Endodermal cell (in vitro differentiated cells): ENCODE measurements around the gene ANKDD1B. TPM values are rescaled to one million over a fixed set of nuclear protein-coding genes. Genes with fewer than 3 reads are reported as not detected.

Experiments
- DNase-seq: peaks from one replicate; pipeline ENCODE4 v3.0.0-alpha.2; 2017
- H3K27ac ChIP-seq: 2 replicates; pipeline ENCODE4 v1.5.1; 2013; ENCODE audit warnings: mild to moderate bottlenecking, low read depth, low read length, moderate library complexity
- H3K27me3 ChIP-seq: 2 replicates; pipeline ENCODE4 v1.6.1; 2013; ENCODE audit warnings: mild to moderate bottlenecking, low read length, moderate library complexity; ENCODE audit not compliant: insufficient read depth, control insufficient read depth, poor library complexity, severe bottlenecking
- H3K36me3 ChIP-seq: 2 replicates; pipeline ENCODE4 v1.7.0; 2013; ENCODE audit warnings: mild to moderate bottlenecking, low read length, moderate library complexity; ENCODE audit not compliant: control insufficient read depth, insufficient read depth
- H3K4me1 ChIP-seq: one replicate; pipeline ENCODE4 v1.7.0; 2013; ENCODE audit warnings: low read length; ENCODE audit not compliant: control insufficient read depth, insufficient read depth
- H3K4me3 ChIP-seq: 2 replicates; pipeline ENCODE4 v1.5.1; 2013; ENCODE audit warnings: mild to moderate bottlenecking, low read length, moderate library complexity
- H3K9ac ChIP-seq: 2 replicates; pipeline ENCODE4 v1.6.1; 2013; ENCODE audit warnings: mild to moderate bottlenecking, low read length, moderate library complexity; ENCODE audit not compliant: poor library complexity, severe bottlenecking; ENCODE audit errors: extremely low read depth
- H3K9me3 ChIP-seq: 2 replicates; pipeline ENCODE4 v1.6.1; 2013; ENCODE audit warnings: mild to moderate bottlenecking, low read length, moderate library complexity; ENCODE audit not compliant: control insufficient read depth
- H3K27ac Mint-ChIP-seq: 2 replicates; pipeline ENCODE4 v1.8.0; 2020; ENCODE audit warnings: mixed read lengths
- H3K27me3 Mint-ChIP-seq: 2 replicates; pipeline ENCODE4 v1.8.0; 2021; ENCODE audit warnings: mild to moderate bottlenecking, mixed read lengths; ENCODE audit not compliant: insufficient read depth
- H3K36me3 Mint-ChIP-seq: 2 replicates; pipeline ENCODE4 v1.8.0; 2020; ENCODE audit warnings: low read depth, mixed read lengths
- H3K4me1 Mint-ChIP-seq: 2 replicates; pipeline ENCODE4 v1.8.0; 2020; ENCODE audit warnings: mixed read lengths
- H3K4me3 Mint-ChIP-seq: 2 replicates; pipeline ENCODE4 v1.8.0; 2020; ENCODE audit warnings: mild to moderate bottlenecking, moderate library complexity, mixed read lengths
- H3K9me3 Mint-ChIP-seq: 2 replicates; pipeline ENCODE4 v1.8.0; 2020; ENCODE audit warnings: mild to moderate bottlenecking, mixed read lengths
- CTCF ChIP-seq: fragments of 200-600 bp; sonication (generic); conservative IDR thresholded peaks from 2 replicates; pipeline ENCODE4 v1.5.0; 2021; ENCODE audit warnings: antibody characterized with exemption, mild to moderate bottlenecking
- WGBS, 2 experiments: methylation state at CpG; one replicate each; pipeline versions ENCODE4 v1.1.5 to v1.1.7; 2013; ENCODE audit warnings: missing lambda C conversion rate in 2 of 2, mixed read lengths in 1 of 2; ENCODE audit not compliant: insufficient coverage in 1 of 2, insufficient read length in 1 of 2; 5-methylcytosine and 5-hydroxymethylcytosine counted together
- total RNA-seq, 2 donors: library from RNA; stranded (reverse); fragmentation: NEBNext Ultra II Directional in 1 of 2; extraction: Animal tissue kit (Norgen Biotek cat#: 25700) in 1 of 2; gene quantifications; 2 replicates in 1 of 2; 3 replicates in 1 of 2; pipeline ENCODE4 v1.2.1, GENCODE V29; 2021

The ANKDD1B gene
- total RNA-seq, 2 donors from 2014 or later = 4.6 to 8.6 TPM

- no peak overlapping the region for H3K27ac ChIP-seq
- peaks cover 15% of the 10 kb centered on the region for H3K27me3 Mint-ChIP-seq
Measured at GRCh38 chr5:75623846-75624245, 12.6 kb downstream of the ANKDD1B start.

GRCh38 chr5:75626959-75627358 is 15.7 kb downstream of the ANKDD1B start:
- Mint-ChIP-seq H3K36me3 (peaks cover 9% of the 10 kb centered on the region), H3K27me3 (peaks cover 12% of the 10 kb centered on the region), H3K4me3 (no peak overlapping the region), H3K4me1 (peaks cover 18% of the 10 kb centered on the region), H3K27ac (no peak overlapping the region), H3K9me3 (no peaks in the 10 kb centered on the region)
- Histone ChIP-seq H3K4me1 (peaks cover 4% of the 10 kb centered on the region), H3K27ac (no peak overlapping the region), H3K36me3 (no peaks in the 10 kb centered on the region), H3K4me3 (no peak overlapping the region), H3K9me3 (no peaks in the 10 kb centered on the region), H3K27me3 (no peaks in the 10 kb centered on the region), H3K9ac (no peak overlapping the region)
- no peak for DNase-seq
- no peak for TF ChIP-seq CTCF

More at GRCh38 chr5:75623846-75624245, 12.6 kb downstream of the ANKDD1B start:
- Histone ChIP-seq H3K9me3 (no peaks in the 10 kb centered on the region), H3K36me3 (no peaks in the 10 kb centered on the region), H3K4me1 (no peaks in the 10 kb centered on the region), H3K9ac (no peak overlapping the region), H3K4me3 (no peak overlapping the region), H3K27me3 (no peaks in the 10 kb centered on the region)
- peaks cover 15% of the 10 kb centered on the region for H3K4me1 Mint-ChIP-seq
- no peaks in the 10 kb centered on the region for H3K9me3 Mint-ChIP-seq
- TF ChIP-seq CTCF = no peak
- no peak for DNase-seq
- H3K36me3 Mint-ChIP-seq = peaks cover 18% of the 10 kb centered on the region
- no peak overlapping the region for H3K4me3 Mint-ChIP-seq
- no peak overlapping the region for H3K27ac Mint-ChIP-seq

- H3K4me1 ChIP-seq = peaks cover 4% of the 10 kb centered on the region
- no peak overlapping the region for H3K9ac ChIP-seq
- H3K9me3 ChIP-seq = no peaks in the 10 kb centered on the region
- no peak for TF ChIP-seq CTCF
- Mint-ChIP-seq H3K4me3 (no peak overlapping the region), H3K27me3 (peaks cover 12% of the 10 kb centered on the region), H3K4me1 (peaks cover 23% of the 10 kb centered on the region), H3K27ac (no peak overlapping the region), H3K36me3 (peaks cover 9% of the 10 kb centered on the region), H3K9me3 (no peaks in the 10 kb centered on the region)
- no peak overlapping the region for H3K4me3 ChIP-seq
- H3K27me3 ChIP-seq = no peaks in the 10 kb centered on the region
- no peaks in the 10 kb centered on the region for H3K36me3 ChIP-seq
- whole genome bisulfite sequencing, 2 experiments = 100% methylated on average over 1 of the region's 1 CpG; no CpG with 5 or more reads in 1 of the 2 experiments
- DNase-seq = no peak
- no peak overlapping the region for H3K27ac ChIP-seq
Measured at GRCh38 chr5:75627801-75628200, 16.5 kb downstream of the ANKDD1B start.
